ENCODE measurements around the gene ZFPM1. TPM values are rescaled to one million over a fixed set of nuclear protein-coding genes. Genes with fewer than 3 reads are reported as not detected.

The ZFPM1 gene
- total RNA-seq, 2 donors from 2014 or later: 4.1 to 21.5 TPM

DNA sequence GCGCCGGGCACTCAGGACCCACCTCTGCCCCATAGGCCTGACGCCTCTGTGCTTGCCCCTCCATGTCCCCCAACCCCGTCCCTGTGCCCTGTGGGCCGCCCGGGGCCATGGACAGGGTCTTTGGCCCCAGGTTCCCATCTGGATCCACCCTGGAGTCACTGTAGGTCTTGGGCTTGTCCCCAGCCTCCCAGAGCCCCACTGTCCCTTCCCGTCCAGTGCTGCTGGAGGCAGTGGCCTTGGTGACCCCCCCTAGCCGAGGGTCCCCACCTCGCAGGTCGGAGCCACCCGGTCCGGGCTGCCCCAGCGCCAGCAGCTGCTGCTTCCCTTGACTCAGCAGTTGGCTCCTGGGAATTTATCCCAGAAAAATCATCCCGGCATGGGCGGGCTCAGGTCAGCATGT lies 49.3 kb downstream of the ZFPM1 start:
- DNase-seq (ENCODE audit: low spot score): no peak
- H3K4me3 ChIP-seq: no peak overlapping the region
- H3K27ac ChIP-seq: no peak overlapping the region
- WGBS: 90% methylated on average over 15 of the region's 15 CpGs
- intact Hi-C loops (cut with DNase I): no loop called here
- no peaks in the 10 kb centered on the region for H3K4me1 ChIP-seq (replicated peaks)
- no peaks in the 10 kb centered on the region for H3K27me3 ChIP-seq (replicated peaks; ENCODE audit: insufficient read depth)
- H3K9me3 ChIP-seq: no peaks in the 10 kb centered on the region
- H3K36me3 ChIP-seq: no peaks in the 10 kb centered on the region
- no peak for TF ChIP-seq CTCF (IDR thresholded peaks at IDR 0.05)
- TF ChIP-seq POLR2AphosphoS5 (IDR thresholded peaks at IDR 0.05): no peak

DNA sequence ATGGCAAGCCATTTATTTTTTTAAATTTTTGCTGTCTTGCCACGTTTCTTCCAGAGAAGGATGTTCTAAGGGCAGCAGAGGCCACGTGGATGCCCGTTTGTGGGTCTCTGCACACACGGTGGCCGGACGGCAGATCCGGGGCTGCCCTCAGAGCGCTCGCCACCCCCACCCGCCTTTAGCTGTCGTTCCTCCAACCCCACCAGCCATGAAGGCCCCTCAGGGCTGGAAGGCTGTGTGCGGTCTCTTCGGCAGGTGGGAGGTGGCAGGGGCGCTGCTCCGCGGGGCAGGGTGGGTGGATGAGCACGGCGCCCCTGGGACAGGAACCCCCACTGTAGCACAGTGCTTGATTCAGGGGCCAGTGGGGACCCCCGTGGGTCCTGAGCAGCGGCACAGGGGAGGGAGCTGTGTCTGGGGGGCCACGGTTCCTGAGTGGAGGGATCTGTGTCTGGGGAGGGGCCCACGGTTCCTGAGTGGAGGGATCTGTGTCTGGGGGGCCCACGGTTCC lies 49.7 kb downstream of the ZFPM1 start:
- no peaks in the 10 kb centered on the region for H3K36me3 ChIP-seq
- intact Hi-C loops (cut with DNase I): no loop called here
- no peaks in the 10 kb centered on the region for H3K4me1 ChIP-seq (replicated peaks)
- no peak overlapping the region for H3K27ac ChIP-seq
- no peak for DNase-seq (ENCODE audit: low spot score)
- TF ChIP-seq POLR2AphosphoS5 (IDR thresholded peaks at IDR 0.05) (no peak), POLR2A (IDR thresholded peaks at IDR 0.05) (no peak), CTCF (IDR thresholded peaks at IDR 0.05) (no peak)
- 91% methylated on average over 23 of the region's 23 CpGs for WGBS
- no peaks in the 10 kb centered on the region for H3K27me3 ChIP-seq (replicated peaks; ENCODE audit: insufficient read depth)
- H3K9me3 ChIP-seq: no peaks in the 10 kb centered on the region
- no peak overlapping the region for H3K4me3 ChIP-seq

GRCh38 chr16:88503374-88503770 lies 50.3 kb downstream of the ZFPM1 start:
- 89% methylated on average over 9 of the region's 10 CpGs for WGBS
- Histone ChIP-seq H3K36me3 (no peaks in the 10 kb centered on the region), H3K4me3 (no peak overlapping the region), H3K27ac (no peak overlapping the region), H3K4me1 (replicated peaks) (no peaks in the 10 kb centered on the region), H3K9me3 (no peaks in the 10 kb centered on the region), H3K27me3 (replicated peaks; ENCODE audit: insufficient read depth) (no peaks in the 10 kb centered on the region)
- intact Hi-C loops (cut with DNase I): no loop called here
- DNase-seq (ENCODE audit: low spot score): no peak
- TF ChIP-seq POLR2AphosphoS5 (IDR thresholded peaks at IDR 0.05) (no peak), CTCF (IDR thresholded peaks at IDR 0.05) (no peak), POLR2A (IDR thresholded peaks at IDR 0.05) (no peak)

- H3K27ac ChIP-seq: no peak overlapping the region
- intact Hi-C loops (cut with DNase I): no loop called here
- WGBS: 90% methylated on average over 11 of the region's 13 CpGs
- TF ChIP-seq POLR2A (IDR thresholded peaks at IDR 0.05): no peak
- no peak for TF ChIP-seq POLR2AphosphoS5 (IDR thresholded peaks at IDR 0.05)
- no peak for TF ChIP-seq CTCF (IDR thresholded peaks at IDR 0.05)
- H3K36me3 ChIP-seq: no peaks in the 10 kb centered on the region
- H3K27me3 ChIP-seq (replicated peaks; ENCODE audit: insufficient read depth): no peaks in the 10 kb centered on the region
- H3K9me3 ChIP-seq: no peaks in the 10 kb centered on the region
- no peak for DNase-seq (ENCODE audit: low spot score)
- H3K4me3 ChIP-seq: no peak overlapping the region
- peaks cover 4% of the 10 kb centered on the region for H3K4me1 ChIP-seq (replicated peaks)
Observed at GRCh38 chr16:88503771-88504488, 50.9 kb downstream of the ZFPM1 start.

Data from prostate gland (tissue), 2 donors.